K562 (cell line): ENCODE measurements around the gene SHISA3. TPM values are rescaled to one million over a fixed set of nuclear protein-coding genes. Genes with fewer than 3 reads are reported as not detected.

ENCODE experiments used
- ATAC-seq: fragments of 200-7000 bp; cut with Tn5 transposase; 3 replicates; pipeline ENCODE4 v1.9.1; 2020; ENCODE audit warnings: moderate library complexity
- BruUV-seq: library from RNA; stranded (reverse); fragments of 400-500 nt; replicated peaks from 2 replicates; lab custom pipeline; 2021; lab: Mats Ljungman, UMichigan
- CTCF ChIA-PET: fragments of 300-600 bp; formaldehyde crosslinking; extraction: SDS; loops from one replicate; lab custom pipeline; 2021; ENCODE audit warnings: low intra/inter-chr PET ratio; lab: Yijun Ruan, JAX
- POLR2A ChIA-PET: fragments of 300-600, 350-650 bp; sonication (Branson Sonifier 250); formaldehyde crosslinking; extraction: SDS; loops from one replicate; lab custom pipeline; 2021; ENCODE audit warnings: antibody characterized with exemption, inconsistent platforms; lab: Yijun Ruan, JAX
- DNase-seq, 4 experiments: peaks; one replicate each; pipeline versions ENCODE4 v3.0.0 to v3.0.0-alpha.2; 2011 to 2018; ENCODE audit warnings: low spot score in 3 of 4, mixed read lengths in 3 of 4; ENCODE audit errors: extremely low read depth in 1 of 4
- FAIRE-seq: peaks from 2 replicates; lab custom pipeline; 2011; peaks lifted over from hg19 to GRCh38; lab: Jason Lieb, UNC
- H2AFZ ChIP-seq: 2 replicates; pipeline ENCODE4 v1.6.0; 2011; ENCODE audit warnings: low read depth, low read length, control low read depth, inconsistent platforms
- H3K27ac ChIP-seq: fragments of 200-600 bp; 3 replicates; pipeline ENCODE4 v1.8.0; 2011; ENCODE audit warnings: low read depth, mild to moderate bottlenecking, control low read depth, inconsistent platforms, low read length, moderate library complexity, mixed read lengths; ENCODE audit errors: extremely low read depth
- H3K27me3 ChIP-seq, 2 experiments: fragments of 300-600 bp in 1 of 2; 2 replicates in 1 of 2; 3 replicates in 1 of 2; pipeline versions ENCODE4 v1.6.0 to v1.8.0; 2011; ENCODE audit warnings: inconsistent platforms in 2 of 2, low read length in 2 of 2, mild to moderate bottlenecking in 1 of 2, mixed read lengths in 1 of 2, moderate library complexity in 1 of 2; ENCODE audit not compliant: control insufficient read depth in 2 of 2, insufficient read depth in 2 of 2
- H3K36me3 ChIP-seq: fragments of 300-600 bp; 3 replicates; pipeline ENCODE4 v1.8.0; 2011; ENCODE audit warnings: mild to moderate bottlenecking, low read length, inconsistent platforms; ENCODE audit not compliant: control insufficient read depth, insufficient read depth
- H3K4me1 ChIP-seq, 2 experiments: fragments of 200-600 bp in 1 of 2; replicated peaks in 1 of 2; 2 replicates in 1 of 2; 3 replicates in 1 of 2; pipeline versions ENCODE4 v1.5.1 to v1.8.0; 2011; ENCODE audit warnings: inconsistent platforms in 2 of 2, low read length in 2 of 2, mild to moderate bottlenecking in 1 of 2, mixed read lengths in 1 of 2, moderate library complexity in 1 of 2; ENCODE audit not compliant: control insufficient read depth in 2 of 2, insufficient read depth in 2 of 2
- H3K4me2 ChIP-seq: 2 replicates; pipeline ENCODE4 v1.6.1; 2011; ENCODE audit warnings: low read length, control low read depth, inconsistent platforms, mixed read lengths; ENCODE audit not compliant: insufficient read depth
- H3K4me3 ChIP-seq: fragments of 200-600 bp; sonication (generic), shearing (Covaris generic); 2 replicates; pipeline ENCODE4 v1.5.1; 2016; ENCODE audit warnings: control low read depth, inconsistent platforms
- H3K79me2 ChIP-seq: fragments of 200-600 bp; 3 replicates; pipeline ENCODE4 v1.8.0; 2011; ENCODE audit warnings: low read length, inconsistent platforms; ENCODE audit not compliant: control insufficient read depth, insufficient read depth
- H3K9ac ChIP-seq, 2 experiments: 2 replicates each; pipeline versions ENCODE4 v1.6.0 to v1.6.1; 2011; ENCODE audit warnings: low read depth in 2 of 2, low read length in 2 of 2, control low read depth in 1 of 2, inconsistent platforms in 1 of 2, mild to moderate bottlenecking in 1 of 2, mixed read lengths in 1 of 2; ENCODE audit not compliant: insufficient read depth in 1 of 2
- H3K9me1 ChIP-seq: one replicate; pipeline ENCODE4 v1.6.0; 2011; ENCODE audit warnings: inconsistent platforms, mild to moderate bottlenecking, low read length, moderate library complexity; ENCODE audit not compliant: control insufficient read depth, insufficient read depth
- H3K9me3 ChIP-seq: replicated peaks from 2 replicates; pipeline ENCODE4 v1.5.1; 2011; ENCODE audit warnings: low read depth, low read length, inconsistent platforms; ENCODE audit not compliant: control insufficient read depth, insufficient read depth
- H4K20me1 ChIP-seq: replicated peaks from 2 replicates; pipeline ENCODE4 v1.6.1; 2011; ENCODE audit warnings: low read length, inconsistent platforms, mixed read lengths; ENCODE audit not compliant: control insufficient read depth, insufficient read depth
- ARNT ChIP-seq, 2 experiments: fragments of 450-650 bp; IDR thresholded peaks; 2 replicates each; pipeline ENCODE4 v1.6.1; 2016; ENCODE audit warnings: mild to moderate bottlenecking in 1 of 2
- ESRRA ChIP-seq: fragments of 450-650 bp; IDR thresholded peaks from 2 replicates; pipeline ENCODE4 v1.6.1; 2014; ENCODE audit warnings: low read depth, mild to moderate bottlenecking, moderate library complexity, borderline replicate concordance
- HDGF ChIP-seq: fragments of 450-650 bp; IDR thresholded peaks from 2 replicates; pipeline ENCODE4 v1.6.1; 2016
- NR1H2 ChIP-seq: sonication (generic); formaldehyde crosslinking; IDR thresholded peaks from 2 replicates; pipeline ENCODE4 v1.4.0; 2020; ENCODE audit warnings: mild to moderate bottlenecking, missing genetic modification reagents
- RBM39 ChIP-seq: fragments of 200-400 bp; formaldehyde crosslinking; optimal IDR thresholded peaks from 2 replicates; pipeline ENCODE3; 2018; ENCODE audit warnings: low read depth, low read length
- RNF2 ChIP-seq: sonication (generic); IDR thresholded peaks from 2 replicates; pipeline ENCODE4 v1.6.1; 2016
- SMARCA5 ChIP-seq: fragments of 450-650 bp; IDR thresholded peaks from 2 replicates; pipeline ENCODE4 v1.6.1; 2016
- ZNF583 ChIP-seq: fragments of 250-450 bp; sonication (Bioruptor Pico); IDR thresholded peaks from 2 replicates; pipeline ENCODE4 v1.4.0; 2020
- ZNF764 ChIP-seq: fragments of 250-450 bp; sonication (Bioruptor Pico); IDR thresholded peaks from 2 replicates; pipeline ENCODE4 v1.4.0; 2020; ENCODE audit warnings: low read depth, mild to moderate bottlenecking, moderate library complexity
- WGBS: fragments of 100-300 bp; shearing (Covaris generic); methylation state at CpG from one replicate; pipeline ENCODE4 v1.1.6; 2016; ENCODE audit warnings: low coverage, mixed read lengths; ENCODE audit not compliant: insufficient coverage; ENCODE audit errors: missing lambda C conversion rate; 5-methylcytosine and 5-hydroxymethylcytosine counted together
- in situ Hi-C: fragments of 300-500 bp; cut with MboI; formaldehyde crosslinking; loops from 4 replicates; pipeline ENCODE4 v1.15.0; 2018; ENCODE audit warnings: inconsistent platforms, mixed read lengths
- intact Hi-C: fragments of 100-400 bp; cut with micrococcal nuclease; formaldehyde crosslinking; loops from 2 replicates; pipeline ENCODE4 v1.14.2; 2022
- polyA plus RNA-seq, 8 experiments: library from polyadenylated mRNA; depleted of rRNA in 4 of 8; stranded (reverse) in 5 of 8; unstranded in 3 of 8; fragments of >200 nt; fragmentation: Nextera tagmentation in 2 of 8; fragmentation: Illumina TruSeq in 1 of 8; extraction: Ambion mirVana in 2 of 8; extraction: Trizol in 1 of 8; gene quantifications; 2 replicates each; pipeline versions ENCODE4 v1.2.1 to v1.2.3, GENCODE V29; 2011 to 2014; ENCODE audit warnings: inconsistent platforms in 1 of 8, missing spikeins in 1 of 8
- total RNA-seq, 7 experiments: library from RNA; depleted of rRNA in 6 of 7; stranded (reverse); fragments of >200 nt in 6 of 7; fragmentation: Illumina TruSeq in 2 of 7; extraction: Trizol in 2 of 7; gene quantifications; 2 replicates each; pipeline versions ENCODE4 v1.2.1 to v1.2.3, GENCODE V29; 2011 to 2021; ENCODE audit warnings: low replicate concordance in 1 of 7
- TF ChIP-seq, protein P1 (sequence below), 3 experiments: fragments of 200-800 bp in 1 of 3; fragments of 250-450 bp in 1 of 3; fragments of 450-650 bp in 1 of 3; sonication (Bioruptor Pico) in 1 of 3; sonication (Bioruptor generic) in 1 of 3; formaldehyde crosslinking in 1 of 3; IDR thresholded peaks; 2 replicates each; pipeline versions ENCODE4 v1.6.1 to v1.8.0; 2016 to 2022; ENCODE audit warnings: mild to moderate bottlenecking in 2 of 3, missing genetic modification characterization in 2 of 3, missing compliant biosample characterization in 1 of 3, moderate library complexity in 1 of 3
- TF ChIP-seq, protein P2 (sequence below), 2 experiments: fragments of 150-350 bp in 1 of 2; IDR thresholded peaks; 2 replicates each; pipeline ENCODE4 v1.6.1; 2012 to 2016; ENCODE audit warnings: low read depth in 2 of 2, low read length in 2 of 2, mild to moderate bottlenecking in 1 of 2, moderate library complexity in 1 of 2

SHISA3 gene
- total and polyA plus RNA-seq, 9 of the 15 experiments (the other 6 are each of a cell fraction or from before 2014, with no cell fraction given), result not detected

DNA sequence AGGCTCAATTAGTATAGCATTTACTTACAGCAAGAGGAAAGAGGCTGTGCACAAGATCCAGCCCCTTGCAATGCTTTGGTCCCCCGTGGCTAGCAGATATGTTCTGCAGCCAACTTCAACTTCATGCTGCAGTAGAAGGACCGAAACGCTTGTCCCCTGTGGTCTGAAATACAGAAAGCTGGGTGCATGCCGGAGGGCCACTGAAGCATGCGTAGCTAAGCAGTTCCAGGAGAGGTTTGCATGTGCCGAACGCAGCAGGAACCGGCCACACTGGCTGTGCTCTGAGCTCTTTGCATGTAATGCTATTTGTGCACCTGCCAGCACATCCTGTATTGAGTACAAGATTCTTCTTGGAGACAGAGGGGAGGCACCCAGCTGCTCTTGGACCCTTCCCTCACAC lies 35.8 kb upstream of the SHISA3 start:
- H3K9me3 ChIP-seq, result no peaks in the 10 kb centered on the region
- no peaks in the 10 kb centered on the region for H3K4me1 ChIP-seq
- no peak overlapping the region for H3K4me2 ChIP-seq
- ATAC-seq (no peak), DNase-seq (no peak), FAIRE-seq (no peak)
- ChIA-PET POLR2A (no interaction called here), CTCF (no interaction called here)
- in situ Hi-C loops, result no loop called here
- H2AFZ ChIP-seq, result no peak overlapping the region
- no peaks in the 10 kb centered on the region for H3K27me3 ChIP-seq
- H4K20me1 ChIP-seq, result no peaks in the 10 kb centered on the region
- H3K9me1 ChIP-seq, result no peaks in the 10 kb centered on the region
- H3K27ac ChIP-seq, result no peak overlapping the region
- no peak for TF ChIP-seq ESRRA
- no peak for TF ChIP-seq SMARCA5
- no peak overlapping the region for H3K4me3 ChIP-seq
- no peak overlapping the region for H3K9ac ChIP-seq
- no peaks in the 10 kb centered on the region for H3K79me2 ChIP-seq
- BruUV-seq, result no TSS peak
- intact Hi-C loops, result no loop called here
- 1% methylated on average over 8 of the region's 8 CpGs for WGBS
- H3K36me3 ChIP-seq, result no peaks in the 10 kb centered on the region

- Histone ChIP-seq H3K9me3 (no peaks in the 10 kb centered on the region), H3K9ac (no peak overlapping the region), H3K79me2 (no peaks in the 10 kb centered on the region), H3K9me1 (no peaks in the 10 kb centered on the region), H3K27ac (no peak overlapping the region), H3K4me1 (no peaks in the 10 kb centered on the region), H3K27me3 (no peaks in the 10 kb centered on the region), H2AFZ (no peak overlapping the region), H3K4me3 (no peak overlapping the region), H4K20me1 (no peaks in the 10 kb centered on the region), H3K36me3 (no peaks in the 10 kb centered on the region), H3K4me2 (no peak overlapping the region)
- intact Hi-C loops (no loop called here), in situ Hi-C loops (no loop called here)
- FAIRE-seq (no peak), ATAC-seq (no peak), DNase-seq (no peak)
- BruUV-seq, result no TSS peak
- POLR2A ChIA-PET, result no interaction called here
- CTCF ChIA-PET, result no interaction called here
- WGBS, result 0% methylated on average over 3 of the region's 3 CpGs
- TF ChIP-seq ZNF583 (no peak), ZNF764 (no peak), ARNT (IDR thresholded peaks at IDR 0.05) (no peak), HDGF (no peak), NR1H2 (no peak), RNF2 (no peak), RBM39 (no peak)
- TF ChIP-seq, protein P1, sequence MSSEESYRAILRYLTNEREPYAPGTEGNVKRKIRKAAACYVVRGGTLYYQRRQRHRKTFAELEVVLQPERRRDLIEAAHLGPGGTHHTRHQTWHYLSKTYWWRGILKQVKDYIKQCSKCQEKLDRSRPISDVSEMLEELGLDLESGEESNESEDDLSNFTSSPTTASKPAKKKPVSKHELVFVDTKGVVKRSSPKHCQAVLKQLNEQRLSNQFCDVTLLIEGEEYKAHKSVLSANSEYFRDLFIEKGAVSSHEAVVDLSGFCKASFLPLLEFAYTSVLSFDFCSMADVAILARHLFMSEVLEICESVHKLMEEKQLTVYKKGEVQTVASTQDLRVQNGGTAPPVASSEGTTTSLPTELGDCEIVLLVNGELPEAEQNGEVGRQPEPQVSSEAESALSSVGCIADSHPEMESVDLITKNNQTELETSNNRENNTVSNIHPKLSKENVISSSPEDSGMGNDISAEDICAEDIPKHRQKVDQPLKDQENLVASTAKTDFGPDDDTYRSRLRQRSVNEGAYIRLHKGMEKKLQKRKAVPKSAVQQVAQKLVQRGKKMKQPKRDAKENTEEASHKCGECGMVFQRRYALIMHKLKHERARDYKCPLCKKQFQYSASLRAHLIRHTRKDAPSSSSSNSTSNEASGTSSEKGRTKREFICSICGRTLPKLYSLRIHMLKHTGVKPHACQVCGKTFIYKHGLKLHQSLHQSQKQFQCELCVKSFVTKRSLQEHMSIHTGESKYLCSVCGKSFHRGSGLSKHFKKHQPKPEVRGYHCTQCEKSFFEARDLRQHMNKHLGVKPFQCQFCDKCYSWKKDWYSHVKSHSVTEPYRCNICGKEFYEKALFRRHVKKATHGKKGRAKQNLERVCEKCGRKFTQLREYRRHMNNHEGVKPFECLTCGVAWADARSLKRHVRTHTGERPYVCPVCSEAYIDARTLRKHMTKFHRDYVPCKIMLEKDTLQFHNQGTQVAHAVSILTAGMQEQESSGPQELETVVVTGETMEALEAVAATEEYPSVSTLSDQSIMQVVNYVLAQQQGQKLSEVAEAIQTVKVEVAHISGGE (CRISPR knock-in tag; IDR thresholded peaks at IDR 0.05), result no peak
- TF ChIP-seq, protein P2, sequence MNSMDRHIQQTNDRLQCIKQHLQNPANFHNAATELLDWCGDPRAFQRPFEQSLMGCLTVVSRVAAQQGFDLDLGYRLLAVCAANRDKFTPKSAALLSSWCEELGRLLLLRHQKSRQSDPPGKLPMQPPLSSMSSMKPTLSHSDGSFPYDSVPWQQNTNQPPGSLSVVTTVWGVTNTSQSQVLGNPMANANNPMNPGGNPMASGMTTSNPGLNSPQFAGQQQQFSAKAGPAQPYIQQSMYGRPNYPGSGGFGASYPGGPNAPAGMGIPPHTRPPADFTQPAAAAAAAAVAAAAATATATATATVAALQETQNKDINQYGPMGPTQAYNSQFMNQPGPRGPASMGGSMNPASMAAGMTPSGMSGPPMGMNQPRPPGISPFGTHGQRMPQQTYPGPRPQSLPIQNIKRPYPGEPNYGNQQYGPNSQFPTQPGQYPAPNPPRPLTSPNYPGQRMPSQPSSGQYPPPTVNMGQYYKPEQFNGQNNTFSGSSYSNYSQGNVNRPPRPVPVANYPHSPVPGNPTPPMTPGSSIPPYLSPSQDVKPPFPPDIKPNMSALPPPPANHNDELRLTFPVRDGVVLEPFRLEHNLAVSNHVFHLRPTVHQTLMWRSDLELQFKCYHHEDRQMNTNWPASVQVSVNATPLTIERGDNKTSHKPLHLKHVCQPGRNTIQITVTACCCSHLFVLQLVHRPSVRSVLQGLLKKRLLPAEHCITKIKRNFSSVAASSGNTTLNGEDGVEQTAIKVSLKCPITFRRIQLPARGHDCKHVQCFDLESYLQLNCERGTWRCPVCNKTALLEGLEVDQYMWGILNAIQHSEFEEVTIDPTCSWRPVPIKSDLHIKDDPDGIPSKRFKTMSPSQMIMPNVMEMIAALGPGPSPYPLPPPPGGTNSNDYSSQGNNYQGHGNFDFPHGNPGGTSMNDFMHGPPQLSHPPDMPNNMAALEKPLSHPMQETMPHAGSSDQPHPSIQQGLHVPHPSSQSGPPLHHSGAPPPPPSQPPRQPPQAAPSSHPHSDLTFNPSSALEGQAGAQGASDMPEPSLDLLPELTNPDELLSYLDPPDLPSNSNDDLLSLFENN (IDR thresholded peaks at IDR 0.05; ENCODE audit: low read depth in 2 of 2, low read length in 2 of 2), result no peak
These were observed 34.7 kb upstream of the SHISA3 start for GRCh38 chr4:42362591-42362990.
